ENCODE measurements around the gene FOXP1. TPM values are rescaled to one million over a fixed set of nuclear protein-coding genes. Genes with fewer than 3 reads are reported as not detected.

Gene FOXP1
- total and polyA plus RNA-seq, 3 experiments from 2014 or later, result 142 to 185 (median 147) TPM

GRCh38 chr3:71491154-71491752 is 92.3 kb downstream of the FOXP1 start:
- no peaks in the 10 kb centered on the region for H3K27me3 Mint-ChIP-seq
- peaks cover 87% of the 10 kb centered on the region for H3K4me1 ChIP-seq (ENCODE audit: insufficient read depth, low read length)
- H3K4me1 Mint-ChIP-seq, result peaks cover 81 to 97% (median 93%) of the 10 kb centered on the region in 3 donors
- peaks cover 0 to 3% (median 0%) of the 10 kb centered on the region in 5 donors for H3K9me3 Mint-ChIP-seq
- POLR2A ChIA-PET, result interaction anchor here (0.5 to 1.2 kb wide), 5 partner anchors 13 to 406 kb away, joined by 3 to 6 read pairs (median 3); no protein-coding TSS in a partner anchor
- H3K27me3 ChIP-seq (ENCODE audit: insufficient read depth, low read length, poor library complexity, severe bottlenecking), result no peaks in the 10 kb centered on the region
- no peaks in the 10 kb centered on the region for H3K9me3 ChIP-seq (ENCODE audit: low read length)
- H3K36me3 Mint-ChIP-seq, result peaks cover 13 to 42% (median 25%) of the 10 kb centered on the region in 3 donors
- peak overlapping the region; percentile 86 to 99 (median 94) for H3K27ac Mint-ChIP-seq
- peak overlapping the region; percentile 62 for H3K4me3 ChIP-seq (ENCODE audit: low read length)
- DNase-seq, result peak in 1 of 5 donors; percentile 35
- H3K4me3 Mint-ChIP-seq, result peak overlapping the region; percentile 81 to 98 (median 91)
- H3K36me3 ChIP-seq (ENCODE audit: insufficient read depth, low read length), result no peaks in the 10 kb centered on the region
- H3K27ac ChIP-seq (ENCODE audit: low read depth, low read length), result peak overlapping the region; percentile 29
- CTCF ChIA-PET, result interaction anchor here (1.1 to 1.8 kb wide), 5 partner anchors 20 to 48 kb away, joined by 3 to 8 read pairs (median 6); no protein-coding TSS in a partner anchor

DNA sequence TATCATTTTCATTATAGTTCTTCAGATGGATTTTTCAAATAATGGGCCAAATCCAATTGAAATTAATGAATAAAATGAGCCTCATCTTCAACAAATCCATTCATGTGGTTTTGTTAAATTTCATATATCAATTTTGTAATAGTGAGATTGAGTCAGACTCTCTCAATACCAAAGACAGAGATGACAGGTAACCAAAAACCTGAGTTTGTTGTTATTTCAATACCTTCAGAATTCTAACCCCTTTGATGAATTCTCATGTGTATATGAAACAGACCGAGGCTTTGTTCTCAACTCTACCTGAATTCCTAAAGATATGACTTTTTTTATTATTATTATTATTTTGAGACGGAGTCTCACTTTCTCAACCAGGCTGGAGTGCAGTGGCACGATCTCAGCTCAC is 92.8 kb downstream of the FOXP1 start:
- Mint-ChIP-seq H3K9me3 (peaks cover 0 to 3% (median 0%) of the 10 kb centered on the region in 5 donors), H3K4me3 (peak overlapping the region in 5 of 7 donors; percentile 15 to 92 (median 63)), H3K27me3 (no peaks in the 10 kb centered on the region), H3K36me3 (peaks cover 11 to 46% (median 25%) of the 10 kb centered on the region in 3 donors), H3K4me1 (peaks cover 80 to 97% (median 92%) of the 10 kb centered on the region in 3 donors), H3K27ac (peak overlapping the region in 5 of 8 donors; percentile 57 to 99 (median 94))
- Histone ChIP-seq H3K27me3 (ENCODE audit: insufficient read depth, low read length, poor library complexity, severe bottlenecking) (no peaks in the 10 kb centered on the region), H3K36me3 (ENCODE audit: insufficient read depth, low read length) (no peaks in the 10 kb centered on the region), H3K4me3 (ENCODE audit: low read length) (peak overlapping the region; percentile 32), H3K9me3 (ENCODE audit: low read length) (no peaks in the 10 kb centered on the region), H3K4me1 (ENCODE audit: insufficient read depth, low read length) (peaks cover 87% of the 10 kb centered on the region), H3K27ac (ENCODE audit: low read depth, low read length) (no peak overlapping the region)
- ChIA-PET POLR2A (interaction anchor here (0.7 kb wide), 1 partner anchor 406 kb away, joined by 3 read pairs; no protein-coding TSS in a partner anchor), CTCF (interaction anchor here (1.1 to 1.8 kb wide), 5 partner anchors 21 to 47 kb away, joined by 3 to 8 read pairs (median 6); no protein-coding TSS in a partner anchor)
- DNase-seq, result peak in 1 of 5 donors; percentile 45

DNA sequence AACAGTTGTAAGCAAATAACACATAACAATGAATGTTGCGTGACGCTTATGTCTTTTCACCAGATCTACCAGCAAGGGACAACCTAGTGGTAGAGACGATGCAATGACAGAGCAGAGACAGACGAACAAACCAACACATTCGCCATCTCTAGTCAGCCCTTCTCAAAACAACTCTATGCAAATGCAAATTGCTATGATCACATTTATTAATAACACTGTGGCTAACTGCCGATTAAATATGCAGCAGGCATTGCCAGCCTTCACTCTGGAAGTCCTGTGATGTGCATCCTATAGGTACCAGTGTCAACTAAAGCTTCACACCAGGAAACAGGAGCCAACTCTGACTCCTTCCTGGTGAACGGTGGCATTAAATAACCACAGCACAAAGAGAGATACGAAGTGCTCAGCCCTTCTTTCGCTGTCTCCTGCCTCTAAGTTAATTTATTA is 94.2 kb downstream of the FOXP1 start:
- Histone ChIP-seq H3K4me1 (ENCODE audit: insufficient read depth, low read length) (peaks cover 87% of the 10 kb centered on the region), H3K4me3 (ENCODE audit: low read length) (peak overlapping the region; percentile 32), H3K36me3 (ENCODE audit: insufficient read depth, low read length) (no peaks in the 10 kb centered on the region), H3K27me3 (ENCODE audit: insufficient read depth, low read length, poor library complexity, severe bottlenecking) (no peaks in the 10 kb centered on the region), H3K27ac (ENCODE audit: low read depth, low read length) (peak overlapping the region; percentile 26), H3K9me3 (ENCODE audit: low read length) (no peaks in the 10 kb centered on the region)
- ChIA-PET POLR2A (interaction anchor here (0.6 kb wide), 1 partner anchor 57 kb away, joined by 4 read pairs; no protein-coding TSS in a partner anchor), CTCF (no interaction called here)
- Mint-ChIP-seq H3K36me3 (peaks cover 8 to 50% (median 25%) of the 10 kb centered on the region in 3 donors), H3K27me3 (no peaks in the 10 kb centered on the region), H3K4me1 (peaks cover 78 to 97% (median 92%) of the 10 kb centered on the region in 3 donors), H3K27ac (peak overlapping the region; percentile 84 to 97 (median 92)), H3K9me3 (peaks cover 0 to 3% (median 0%) of the 10 kb centered on the region in 5 donors), H3K4me3 (peak overlapping the region; percentile 49 to 81 (median 70))
- peak in 3 of 5 donors; percentile 43 to 80 (median 54) for DNase-seq

GRCh38 chr3:71488882-71489281 is 94.6 kb downstream of the FOXP1 start:
- Mint-ChIP-seq H3K27ac (peak overlapping the region; percentile 84 to 97 (median 92)), H3K9me3 (peaks cover 0 to 3% (median 0%) of the 10 kb centered on the region in 5 donors), H3K4me3 (peak overlapping the region; percentile 49 to 81 (median 70)), H3K36me3 (peaks cover 8 to 51% (median 25%) of the 10 kb centered on the region in 3 donors), H3K27me3 (no peaks in the 10 kb centered on the region), H3K4me1 (peaks cover 76 to 97% (median 92%) of the 10 kb centered on the region in 3 donors)
- Histone ChIP-seq H3K27me3 (ENCODE audit: insufficient read depth, low read length, poor library complexity, severe bottlenecking) (no peaks in the 10 kb centered on the region), H3K27ac (ENCODE audit: low read depth, low read length) (peak overlapping the region; percentile 26), H3K9me3 (ENCODE audit: low read length) (no peaks in the 10 kb centered on the region), H3K36me3 (ENCODE audit: insufficient read depth, low read length) (no peaks in the 10 kb centered on the region), H3K4me3 (ENCODE audit: low read length) (peak overlapping the region; percentile 32), H3K4me1 (ENCODE audit: insufficient read depth, low read length) (peaks cover 87% of the 10 kb centered on the region)
- ChIA-PET POLR2A (no interaction called here), CTCF (interaction anchor here (1.0 kb wide), 1 partner anchor 32 kb away, joined by 4 read pairs; no protein-coding TSS in a partner anchor)
- no peak for DNase-seq

- H3K9me3 ChIP-seq (ENCODE audit: low read length), result no peaks in the 10 kb centered on the region
- DNase-seq, result no peak
- no peak overlapping the region for H3K27ac ChIP-seq (ENCODE audit: low read depth, low read length)
- peak overlapping the region; percentile 1 for H3K4me3 ChIP-seq (ENCODE audit: low read length)
- peaks cover 91% of the 10 kb centered on the region for H3K4me1 ChIP-seq (ENCODE audit: insufficient read depth, low read length)
- H3K36me3 ChIP-seq (ENCODE audit: insufficient read depth, low read length), result no peaks in the 10 kb centered on the region
- Mint-ChIP-seq H3K27ac (peak overlapping the region; percentile 83 to 97 (median 92)), H3K27me3 (peaks cover 0 to under 1% of the 10 kb centered on the region in 2 donors), H3K9me3 (peaks cover 0 to 3% (median 0%) of the 10 kb centered on the region in 5 donors), H3K4me3 (peak overlapping the region; percentile 39 to 80 (median 54)), H3K36me3 (peaks cover 8 to 50% (median 25%) of the 10 kb centered on the region in 3 donors), H3K4me1 (peaks cover 77 to 97% (median 94%) of the 10 kb centered on the region in 3 donors)
- ChIA-PET POLR2A (no interaction called here), CTCF (interaction anchor here (1.0 to 1.1 kb wide), 2 partner anchors 18 to 32 kb away, joined by 4 read pairs; no protein-coding TSS in a partner anchor)
- no peaks in the 10 kb centered on the region for H3K27me3 ChIP-seq (ENCODE audit: insufficient read depth, low read length, poor library complexity, severe bottlenecking)
Observed at GRCh38 chr3:71488391-71488809, 95.1 kb downstream of the FOXP1 start.

- no peaks in the 10 kb centered on the region for H3K36me3 ChIP-seq (ENCODE audit: insufficient read depth, low read length)
- peaks cover 72 to 94% (median 93%) of the 10 kb centered on the region in 3 donors for H3K4me1 Mint-ChIP-seq
- H3K27ac Mint-ChIP-seq, result peak overlapping the region; percentile 61 to 94 (median 76)
- POLR2A ChIA-PET, result no interaction called here
- peaks cover 0 to 2% of the 10 kb centered on the region in 2 donors for H3K27me3 Mint-ChIP-seq
- peaks cover 100% of the 10 kb centered on the region for H3K4me1 ChIP-seq (ENCODE audit: insufficient read depth, low read length)
- H3K9me3 ChIP-seq (ENCODE audit: low read length), result no peaks in the 10 kb centered on the region
- peak overlapping the region; percentile 37 for H3K4me3 ChIP-seq (ENCODE audit: low read length)
- no peaks in the 10 kb centered on the region for H3K27me3 ChIP-seq (ENCODE audit: insufficient read depth, low read length, poor library complexity, severe bottlenecking)
- no peak overlapping the region for H3K27ac ChIP-seq (ENCODE audit: low read depth, low read length)
- H3K4me3 Mint-ChIP-seq, result peak overlapping the region; percentile 5 to 81 (median 78)
- CTCF ChIA-PET, result interaction anchor here (1.1 kb wide), 1 partner anchor 17 kb away, joined by 4 read pairs; no protein-coding TSS in a partner anchor
- H3K36me3 Mint-ChIP-seq, result peaks cover 5 to 43% (median 21%) of the 10 kb centered on the region in 3 donors
- H3K9me3 Mint-ChIP-seq, result peaks cover 0 to 3% (median 0%) of the 10 kb centered on the region in 5 donors
- DNase-seq, result peak in 1 of 5 donors; percentile 32
Observed at GRCh38 chr3:71487418-71487817, 96.1 kb downstream of the FOXP1 start.

- H3K4me3 Mint-ChIP-seq, result peak overlapping the region; percentile 5 to 81 (median 78)
- peaks cover 0 to 2% of the 10 kb centered on the region in 2 donors for H3K27me3 Mint-ChIP-seq
- H3K9me3 Mint-ChIP-seq, result peaks cover 0 to 3% (median 0%) of the 10 kb centered on the region in 5 donors
- peaks cover 6 to 43% (median 19%) of the 10 kb centered on the region in 3 donors for H3K36me3 Mint-ChIP-seq
- ChIA-PET POLR2A (no interaction called here), CTCF (no interaction called here)
- H3K9me3 ChIP-seq (ENCODE audit: low read length), result no peaks in the 10 kb centered on the region
- H3K27ac Mint-ChIP-seq, result peak overlapping the region; percentile 24 to 94 (median 76)
- no peak overlapping the region for H3K27ac ChIP-seq (ENCODE audit: low read depth, low read length)
- H3K4me3 ChIP-seq (ENCODE audit: low read length), result peak overlapping the region; percentile 37
- H3K4me1 Mint-ChIP-seq, result peaks cover 71 to 92% (median 92%) of the 10 kb centered on the region in 3 donors
- peaks cover under 1% of the 10 kb centered on the region for H3K36me3 ChIP-seq (ENCODE audit: insufficient read depth, low read length)
- peaks cover 98% of the 10 kb centered on the region for H3K4me1 ChIP-seq (ENCODE audit: insufficient read depth, low read length)
- no peaks in the 10 kb centered on the region for H3K27me3 ChIP-seq (ENCODE audit: insufficient read depth, low read length, poor library complexity, severe bottlenecking)
- peak in 1 of 5 donors; percentile 61 for DNase-seq
Observed at GRCh38 chr3:71486831-71487230, 96.7 kb downstream of the FOXP1 start.

Data from CD8-positive, alpha-beta memory T cell (primary cell).